T-helper 1 cell (primary cell): ENCODE measurements around the gene CPNE7.

ENCODE experiments used
- DNase-seq, 5 donors: peaks; one replicate each; pipeline ENCODE4 v3.0.0-alpha.2; 2012 to 2020

CPNE7 gene

GRCh38 chr16:89605186-89605970, 29.8 kb downstream of the CPNE7 start:
- no peak for DNase-seq

- no peak for DNase-seq
Measured at GRCh38 chr16:89606006-89606405, 30.4 kb downstream of the CPNE7 start.

- DNase-seq = no peak
Measured at GRCh38 chr16:89607453-89607852, 31.9 kb downstream of the CPNE7 start.

GRCh38 chr16:89607937-89608740, 32.6 kb downstream of the CPNE7 start:
- DNase-seq = no peak

- no peak for DNase-seq
Measured at GRCh38 chr16:89610108-89610453, 34.5 kb downstream of the CPNE7 start.

GRCh38 chr16:89612415-89613166, 37.0 kb downstream of the CPNE7 start:
- DNase-seq = no peak

- DNase-seq = no peak
Measured at GRCh38 chr16:89613231-89613953, 37.8 kb downstream of the CPNE7 start, which contains the start of gene DPEP1. DPEP1 (plus strand) TSS chr16:89613642; CDS start chr16:89630411, 16,769 bp downstream.

- DNase-seq = no peak
Measured at GRCh38 chr16:89613954-89614459, 38.4 kb downstream of the CPNE7 start.

GRCh38 chr16:89615176-89615575, 39.6 kb downstream of the CPNE7 start:
- no peak for DNase-seq

- no peak for DNase-seq
Measured at GRCh38 chr16:89615596-89616090, 40.1 kb downstream of the CPNE7 start.

- peak in 1 of 5 donors; percentile 26 for DNase-seq
Measured at GRCh38 chr16:89616623-89617022, 41.1 kb downstream of the CPNE7 start.

GRCh38 chr16:89617036-89617435, 41.5 kb downstream of the CPNE7 start:
- DNase-seq = no peak

- no peak for DNase-seq
Measured at GRCh38 chr16:89618109-89618998, 42.8 kb downstream of the CPNE7 start.

- no peak for DNase-seq
Measured at GRCh38 chr16:89619840-89620239, 44.3 kb downstream of the CPNE7 start.

GRCh38 chr16:89620406-89620841, 44.9 kb downstream of the CPNE7 start:
- DNase-seq = no peak

GRCh38 chr16:89621136-89621697, 45.7 kb downstream of the CPNE7 start:
- no peak for DNase-seq

- no peak for DNase-seq
Measured at GRCh38 chr16:89621698-89622409, 46.3 kb downstream of the CPNE7 start.

GRCh38 chr16:89623511-89624261, 48.1 kb downstream of the CPNE7 start:
- no peak for DNase-seq
